GM12891 (cell line): Measurements from ENCODE around the gene EDAR.

Experiments used
- DNase-seq: peaks from one replicate; pipeline ENCODE4 v3.0.0; 2011; ENCODE audit warnings: low spot score; ENCODE audit not compliant: insufficient read length
- FAIRE-seq: peaks from 2 replicates; lab custom pipeline; 2011; peaks lifted over from hg19 to GRCh38; lab: Jason Lieb, UNC
- PAX5 ChIP-seq: IDR thresholded peaks from 2 replicates; pipeline ENCODE4 v1.6.1; 2011; ENCODE audit warnings: low read length, moderate library complexity, mild to moderate bottlenecking; ENCODE audit not compliant: insufficient read depth, severe bottlenecking
- POLR2A ChIP-seq: IDR thresholded peaks from 2 replicates; pipeline ENCODE4 v1.6.1; 2011; ENCODE audit warnings: low read depth, low read length, control low read depth
- POLR2AphosphoS5 ChIP-seq: IDR thresholded peaks from 2 replicates; pipeline ENCODE4 v1.6.1; 2011; ENCODE audit warnings: low read depth, low read length, control low read depth
- POU2F2 ChIP-seq: IDR thresholded peaks from 2 replicates; pipeline ENCODE4 v1.6.1; 2011; ENCODE audit warnings: low read depth, mild to moderate bottlenecking, control low read depth, low read length, moderate library complexity
- SPI1 ChIP-seq: IDR thresholded peaks from 2 replicates; pipeline ENCODE4 v1.6.1; 2011; ENCODE audit warnings: low read depth, low read length, control low read depth
- TAF1 ChIP-seq: IDR thresholded peaks from 2 replicates; pipeline ENCODE4 v1.6.1; 2011; ENCODE audit warnings: low read depth, low read length, control low read depth

The EDAR gene

GRCh38 chr2:108950369-108951135, 38.5 kb downstream of the EDAR start:
- no peak for FAIRE-seq

GRCh38 chr2:108949316-108950239, 39.4 kb downstream of the EDAR start:
- DNase-seq (no peak), FAIRE-seq (no peak)
- no peak for TF ChIP-seq SPI1
- TF ChIP-seq POLR2AphosphoS5, result no peak
- no peak for TF ChIP-seq TAF1
- TF ChIP-seq PAX5, result no peak
- TF ChIP-seq POLR2A, result no peak

More at GRCh38 chr2:108950369-108951135, 38.5 kb downstream of the EDAR start:
- TF ChIP-seq PAX5 (no peak), POLR2A (no peak), POLR2AphosphoS5 (no peak), SPI1 (no peak), POU2F2 (no peak), TAF1 (no peak)
- DNase-seq, result no peak

- no peak for DNase-seq
- TF ChIP-seq POU2F2, result no peak
- no peak for TF ChIP-seq POLR2A
- FAIRE-seq, result no peak
These were observed 41.6 kb downstream of the EDAR start for GRCh38 chr2:108947271-108947907.

GRCh38 chr2:108946442-108946841, 42.6 kb downstream of the EDAR start:
- FAIRE-seq (no peak), DNase-seq (no peak)
- TF ChIP-seq PAX5 (no peak), POLR2AphosphoS5 (no peak), TAF1 (no peak), POLR2A (no peak), POU2F2 (no peak), SPI1 (no peak)

GRCh38 chr2:108945969-108946368, 43.1 kb downstream of the EDAR start:
- FAIRE-seq (no peak), DNase-seq (no peak)
- TF ChIP-seq POLR2AphosphoS5 (no peak), SPI1 (no peak), POU2F2 (no peak), PAX5 (no peak), TAF1 (no peak), POLR2A (no peak)

- FAIRE-seq (no peak), DNase-seq (no peak)
- TF ChIP-seq SPI1 (no peak), TAF1 (no peak), POLR2A (no peak), PAX5 (no peak), POU2F2 (no peak), POLR2AphosphoS5 (no peak)
These were observed 44.3 kb downstream of the EDAR start for GRCh38 chr2:108944601-108945331.

- no peak for FAIRE-seq
- TF ChIP-seq POLR2A, result no peak
- TF ChIP-seq PAX5, result no peak
- TF ChIP-seq SPI1, result no peak
- no peak for TF ChIP-seq TAF1
- TF ChIP-seq POU2F2, result no peak
- no peak for TF ChIP-seq POLR2AphosphoS5
These were observed 45.3 kb downstream of the EDAR start for GRCh38 chr2:108943751-108944150.

GRCh38 chr2:108942888-108943287, 46.1 kb downstream of the EDAR start:
- DNase-seq, result no peak
- TF ChIP-seq POLR2A, result no peak
- TF ChIP-seq PAX5, result no peak
- no peak for TF ChIP-seq TAF1
- no peak for TF ChIP-seq SPI1
- no peak for TF ChIP-seq POU2F2
- no peak for TF ChIP-seq POLR2AphosphoS5
- no peak for FAIRE-seq

More at GRCh38 chr2:108943751-108944150, 45.3 kb downstream of the EDAR start:
- DNase-seq, result no peak

GRCh38 chr2:108942231-108942825, 46.7 kb downstream of the EDAR start:
- DNase-seq (no peak), FAIRE-seq (no peak)
- TF ChIP-seq POLR2AphosphoS5 (no peak), POU2F2 (no peak), TAF1 (no peak)
